Tongue (tissue), 2 donors: ENCODE results near the gene KAZALD1. TPM values are rescaled to one million over a fixed set of nuclear protein-coding genes. Genes with fewer than 3 reads are reported as not detected.
"Not testable (repeated sequence)": the region's sequence is repeated elsewhere in the genome, so short reads cannot be mapped to it uniquely, and the experiment has no call there.

Source experiments
- DNase-seq: peaks from one replicate; pipeline ENCODE4 v3.0.0-alpha.2; 2015
- total RNA-seq: library from RNA; depleted of rRNA; stranded (reverse); fragments of >200 nt; gene quantifications from one replicate; pipeline ENCODE4 v1.2.3, GENCODE V29; 2014

KAZALD1 gene
- total RNA-seq, 1 donor from 2014 or later, result 20.5 TPM

GRCh38 chr10:101030496-101031127 lies 31.2 kb upstream of the KAZALD1 start:
- DNase-seq, result no peak

- DNase-seq, result peak; percentile 95
These were observed 30.5 kb upstream of the KAZALD1 start, which contains the start of the genes PDZD7 and SFXN3 for GRCh38 chr10:101031128-101031795. TSS of gene PDZD7 (minus strand) at chr10:101031129. CDS start at chr10:101030219, 910 bp downstream. TSS of gene SFXN3 (plus strand) at chr10:101031234. CDS start at chr10:101034695, 3,461 bp downstream.

- peak; percentile 84 for DNase-seq
These were observed 29.8 kb upstream of the KAZALD1 start for GRCh38 chr10:101031796-101032636.

GRCh38 chr10:101032637-101033224 lies 29.1 kb upstream of the KAZALD1 start:
- DNase-seq, result peak; percentile 80

GRCh38 chr10:101033276-101033675 lies 28.5 kb upstream of the KAZALD1 start:
- no peak for DNase-seq

- DNase-seq, result not testable (repeated sequence)
These were observed 27.4 kb upstream of the KAZALD1 start for GRCh38 chr10:101034404-101034803.

- no peak for DNase-seq
These were observed 26.5 kb upstream of the KAZALD1 start for GRCh38 chr10:101035314-101035713.

GRCh38 chr10:101035916-101036702 lies 25.7 kb upstream of the KAZALD1 start:
- DNase-seq, result no peak

- DNase-seq, result no peak
These were observed 25.1 kb upstream of the KAZALD1 start for GRCh38 chr10:101036726-101037125.

GRCh38 chr10:101038484-101038883 lies 23.3 kb upstream of the KAZALD1 start:
- no peak for DNase-seq

- no peak for DNase-seq
These were observed 21.7 kb upstream of the KAZALD1 start for GRCh38 chr10:101040061-101040460.

GRCh38 chr10:101040851-101041250 lies 20.9 kb upstream of the KAZALD1 start:
- DNase-seq, result no peak

- peak; percentile 93 for DNase-seq
These were observed 20.5 kb upstream of the KAZALD1 start for GRCh38 chr10:101041252-101041761.

- DNase-seq, result no peak
These were observed 19.7 kb upstream of the KAZALD1 start for GRCh38 chr10:101042118-101042517.

- peak; percentile 96 for DNase-seq
These were observed 19.0 kb upstream of the KAZALD1 start for GRCh38 chr10:101042667-101043362.

GRCh38 chr10:101043363-101043707 lies 18.5 kb upstream of the KAZALD1 start:
- no peak for DNase-seq

GRCh38 chr10:101044117-101044516 lies 17.7 kb upstream of the KAZALD1 start:
- DNase-seq, result no peak

GRCh38 chr10:101046332-101047238 lies 15.2 kb upstream of the KAZALD1 start:
- no peak for DNase-seq

- DNase-seq, result no peak
These were observed 14.5 kb upstream of the KAZALD1 start for GRCh38 chr10:101047268-101047667.
